Stomach (tissue), 9 donors: ENCODE results near the gene CEP350. TPM values are rescaled to one million over a fixed set of nuclear protein-coding genes. Genes with fewer than 3 reads are reported as not detected.

Experiments used
- DNase-seq, 2 donors: peaks; one replicate each; pipeline versions ENCODE4 v3.0.0 to v3.0.0-alpha.2; 2013 to 2019
- H3K27ac ChIP-seq, 5 donors: fragments of 200-600 bp in 4 of 5; sonication (generic) in 4 of 5; one replicate each; pipeline ENCODE4 v1.5.1; 2013 to 2019; ENCODE audit warnings: mild to moderate bottlenecking in 1 of 5, moderate library complexity in 1 of 5
- H3K27me3 ChIP-seq, 3 donors: fragments of 200-600 bp; sonication (generic); one replicate each; pipeline ENCODE4 v1.5.1; 2017 to 2019; ENCODE audit warnings: mixed run types in 1 of 3
- H3K36me3 ChIP-seq, 4 donors: fragments of 200-600 bp; sonication (generic); 1 replicate in 3 of 4; 2 replicates in 1 of 4; pipeline ENCODE4 v1.5.1; 2016 to 2019
- H3K4me1 ChIP-seq, 4 donors: fragments of 200-600 bp; sonication (generic); one replicate each; pipeline ENCODE4 v1.5.1; 2016 to 2019
- H3K4me3 ChIP-seq, 4 donors: fragments of 200-600 bp; sonication (generic) in 3 of 4; one replicate each; pipeline ENCODE4 v1.5.1; 2016 to 2019; ENCODE audit warnings: mild to moderate bottlenecking in 1 of 4
- H3K9me3 ChIP-seq, 4 donors: fragments of 200-600 bp; sonication (generic); one replicate each; pipeline ENCODE4 v1.5.1; 2016 to 2019
- CTCF ChIP-seq, 7 experiments: fragments of 450-650 bp in 4 of 7; fragments of 200-600 bp in 3 of 7; sonication (generic) in 3 of 7; IDR thresholded peaks; one replicate each; pipeline ENCODE4 v1.5.1; 2016 to 2019; ENCODE audit warnings: antibody characterized with exemption in 7 of 7, control low read depth in 2 of 7, mild to moderate bottlenecking in 1 of 7
- EP300 ChIP-seq: sonication (generic); formaldehyde crosslinking; IDR thresholded peaks from one replicate; pipeline ENCODE4 v1.6.1; 2017; ENCODE audit warnings: antibody characterized with exemption
- POLR2A ChIP-seq, 4 donors: fragments of 450-650 bp; IDR thresholded peaks; one replicate each; pipeline ENCODE4 v1.6.1; 2016; ENCODE audit warnings: antibody characterized with exemption in 4 of 4, control low read depth in 2 of 4, mild to moderate bottlenecking in 1 of 4, moderate library complexity in 1 of 4
- POLR2AphosphoS5 ChIP-seq, 3 donors: sonication (generic); formaldehyde crosslinking; IDR thresholded peaks; one replicate each; pipeline ENCODE4 v1.6.1; 2016; ENCODE audit warnings: antibody characterized with exemption in 3 of 3
- WGBS, 5 donors: extraction: QIAGEN DNeasy Blood & Tissue Kit in 3 of 5; methylation state at CpG; one replicate each; pipeline versions ENCODE4 v1.1.5 to v1.1.7; 2013 to 2018; 5-methylcytosine and 5-hydroxymethylcytosine counted together
- intact Hi-C: fragments of 100-400 bp; cut with DNase I; formaldehyde crosslinking; loops from one replicate; pipeline ENCODE4 v1.15.1; 2023; ENCODE audit warnings: low total_unique reads
- polyA plus RNA-seq, 3 donors: library from polyadenylated mRNA; stranded (reverse); fragments of 200-250 nt; gene quantifications; one replicate each; pipeline ENCODE4 v1.2.3, GENCODE V29; 2013
- total RNA-seq, 5 donors: library from RNA; depleted of rRNA; stranded (reverse); fragments of >200 nt; gene quantifications; one replicate each; pipeline versions ENCODE4 v1.1.0 to v1.2.3, GENCODE V29; 2014 to 2016
- donor health status: healthy with polysubstance abuse.
- donor health status: Bipolar disorder and iron deficiency.
- donor health status: healthy.

Gene CEP350
- total and polyA plus RNA-seq, 8 donors, result 2.4 to 150 (median 67.8) TPM

DNA sequence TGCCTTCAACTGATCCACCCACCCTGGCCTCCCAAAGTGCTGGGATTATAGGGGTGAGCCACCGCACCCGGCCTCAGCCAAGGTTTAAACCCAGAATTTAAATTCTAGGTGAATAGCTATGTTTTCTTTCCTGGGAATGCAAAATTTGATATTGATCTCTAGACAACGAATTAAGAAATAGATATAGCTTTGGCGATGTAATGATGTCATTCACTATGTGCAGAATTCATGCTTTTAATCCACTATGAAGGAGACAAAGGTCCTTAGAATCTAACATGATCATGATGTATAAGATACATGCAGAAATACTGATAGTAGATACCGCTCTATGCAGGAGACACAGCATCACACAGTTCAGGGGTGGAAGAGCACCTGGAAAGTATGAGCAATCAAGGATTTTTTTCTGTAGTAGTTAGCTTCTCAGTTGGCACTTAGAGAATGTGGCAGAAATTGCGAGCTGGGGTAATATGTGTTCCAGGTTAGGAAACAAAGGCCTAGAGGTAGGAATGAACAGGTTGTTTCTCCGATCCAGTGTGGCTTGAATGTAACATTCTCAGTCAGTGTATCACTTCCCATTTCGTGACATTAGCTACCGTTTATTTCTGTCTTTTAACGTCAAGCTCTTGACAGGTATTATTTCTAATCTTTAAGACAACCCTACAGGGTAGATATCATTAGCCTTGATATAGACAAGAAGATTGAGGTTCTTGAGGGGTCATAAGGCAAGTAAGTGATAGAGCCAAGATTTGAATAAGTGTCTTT lies 3.0 kb upstream of the CEP350 start:
- Histone ChIP-seq H3K27me3 (no peaks in the 10 kb centered on the region), H3K36me3 (no peaks in the 10 kb centered on the region), H3K4me3 (no peak overlapping the region), H3K4me1 (peaks cover 6 to 25% (median 20%) of the 10 kb centered on the region in 4 donors), H3K9me3 (no peaks in the 10 kb centered on the region), H3K27ac (peak overlapping the region in 1 of 5 donors; percentile 29)
- DNase-seq, result no peak
- intact Hi-C loops, result no loop called here
- WGBS, 5 donors, result 82 to 91% (median 85%) methylated on average over 10 of the region's 10 CpGs
- TF ChIP-seq EP300 (no peak), CTCF (IDR thresholded peaks at IDR 0.05) (no peak), POLR2A (IDR thresholded peaks at IDR 0.05) (no peak), POLR2AphosphoS5 (IDR thresholded peaks at IDR 0.05) (no peak)

DNA sequence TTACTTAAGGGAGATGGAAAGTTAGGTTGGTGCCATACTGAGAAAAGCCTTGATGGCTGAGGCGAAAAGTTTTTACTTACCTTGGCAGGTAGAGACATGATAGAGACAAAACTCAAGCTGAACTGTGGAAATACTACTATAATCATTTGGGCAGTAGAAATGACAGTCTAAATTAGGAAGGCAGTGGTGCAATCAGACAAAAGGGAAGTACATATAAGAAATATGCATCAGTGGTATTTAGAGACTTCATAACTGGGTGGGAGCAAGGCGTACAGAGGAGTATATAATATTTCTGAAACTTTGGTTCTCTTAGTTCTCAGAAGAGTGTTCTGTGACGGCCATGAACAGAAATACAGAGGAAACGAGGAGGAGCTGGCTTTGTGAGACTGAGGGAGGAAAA lies 2.4 kb upstream of the CEP350 start:
- no peaks in the 10 kb centered on the region for H3K36me3 ChIP-seq
- H3K4me3 ChIP-seq, result no peak overlapping the region
- peaks cover 8 to 32% (median 24%) of the 10 kb centered on the region in 4 donors for H3K4me1 ChIP-seq
- 73 to 88% (median 84%) methylated on average over 4 of the region's 4 CpGs for WGBS, 5 donors
- intact Hi-C loops, result no loop called here
- no peak for DNase-seq
- H3K27ac ChIP-seq, result peak overlapping the region in 1 of 5 donors; percentile 29
- no peaks in the 10 kb centered on the region for H3K27me3 ChIP-seq
- no peaks in the 10 kb centered on the region for H3K9me3 ChIP-seq
- TF ChIP-seq POLR2A (IDR thresholded peaks at IDR 0.05) (no peak), EP300 (no peak), POLR2AphosphoS5 (IDR thresholded peaks at IDR 0.05) (no peak), CTCF (IDR thresholded peaks at IDR 0.05) (no peak)

- intact Hi-C loops, result no loop called here
- TF ChIP-seq EP300 (no peak), POLR2AphosphoS5 (IDR thresholded peaks at IDR 0.05) (no peak), CTCF (IDR thresholded peaks at IDR 0.05) (peak in 2 of 7 experiments; percentile 15 to 16), POLR2A (IDR thresholded peaks at IDR 0.05) (no peak)
- 0 to 3% (median 1%) methylated on average over 19 of the region's 19 CpGs for WGBS, 5 donors
- H3K36me3 ChIP-seq, result no peaks in the 10 kb centered on the region
- DNase-seq, result no peak
- H3K27ac ChIP-seq, result peak overlapping the region; percentile 86 to 98 (median 96)
- peak overlapping the region; percentile 78 to 99 (median 94) for H3K4me3 ChIP-seq
- no peaks in the 10 kb centered on the region for H3K9me3 ChIP-seq
- no peaks in the 10 kb centered on the region for H3K27me3 ChIP-seq
- H3K4me1 ChIP-seq, result peaks cover 17 to 47% (median 32%) of the 10 kb centered on the region in 4 donors
Observed at GRCh38 chr1:179953974-179954492, 577 bp upstream of the CEP350 start.

DNA sequence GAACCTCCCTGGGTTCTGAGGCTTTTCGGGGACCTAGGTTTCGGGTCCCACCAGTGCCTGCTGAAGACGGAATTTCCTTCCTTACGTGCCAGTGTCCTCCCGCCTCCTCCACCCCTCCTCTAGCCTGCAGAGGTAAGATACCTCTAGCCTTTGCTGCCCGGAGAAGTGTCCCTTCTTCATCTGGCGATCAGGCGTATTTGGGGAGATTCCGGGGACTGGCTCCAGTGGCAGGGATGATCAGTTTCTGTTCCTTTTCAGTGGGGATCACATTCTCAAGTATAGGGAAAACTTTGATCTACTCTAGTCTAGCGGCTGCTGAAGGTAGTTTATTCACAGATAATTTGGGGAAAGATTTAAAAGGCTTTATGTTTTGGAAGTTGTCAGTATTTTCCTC lies 674 bp downstream of the CEP350 start:
- H3K4me1 ChIP-seq, result peaks cover 17 to 53% (median 36%) of the 10 kb centered on the region in 4 donors

More for the DNA sequence above, 674 bp downstream of the CEP350 start:
- Histone ChIP-seq H3K27ac (peak overlapping the region; percentile 94 to 98 (median 96)), H3K4me3 (peak overlapping the region; percentile 78 to 99 (median 94)), H3K36me3 (no peaks in the 10 kb centered on the region), H3K27me3 (no peaks in the 10 kb centered on the region), H3K9me3 (no peaks in the 10 kb centered on the region)
- 0 to 1% (median 0%) methylated on average over 5 to 10 of the region's 10 CpGs for WGBS, 5 donors
- intact Hi-C loops, result no loop called here
- TF ChIP-seq EP300, result no peak
- TF ChIP-seq CTCF (IDR thresholded peaks at IDR 0.05), result peak in 1 of 7 experiments; percentile 8
- no peak for DNase-seq
